ENCODE results near the gene WIPF1. TPM values are rescaled to one million over a fixed set of nuclear protein-coding genes. Genes with fewer than 3 reads are reported as not detected.

The WIPF1 gene
- total RNA-seq, 6 experiments from 2014 or later: 5.0 to 15.3 (median 7.1) TPM

GRCh38 chr2:174585657-174586252, 11.8 kb downstream of the WIPF1 start:
- H3K36me3 ChIP-seq: no peaks in the 10 kb centered on the region
- peak overlapping the region in 1 of 3 donors; percentile 22 for H3K27ac ChIP-seq
- no peaks in the 10 kb centered on the region for H3K27me3 ChIP-seq
- intact Hi-C loops (cut with DNase I): no loop called here
- TF ChIP-seq, protein P1, sequence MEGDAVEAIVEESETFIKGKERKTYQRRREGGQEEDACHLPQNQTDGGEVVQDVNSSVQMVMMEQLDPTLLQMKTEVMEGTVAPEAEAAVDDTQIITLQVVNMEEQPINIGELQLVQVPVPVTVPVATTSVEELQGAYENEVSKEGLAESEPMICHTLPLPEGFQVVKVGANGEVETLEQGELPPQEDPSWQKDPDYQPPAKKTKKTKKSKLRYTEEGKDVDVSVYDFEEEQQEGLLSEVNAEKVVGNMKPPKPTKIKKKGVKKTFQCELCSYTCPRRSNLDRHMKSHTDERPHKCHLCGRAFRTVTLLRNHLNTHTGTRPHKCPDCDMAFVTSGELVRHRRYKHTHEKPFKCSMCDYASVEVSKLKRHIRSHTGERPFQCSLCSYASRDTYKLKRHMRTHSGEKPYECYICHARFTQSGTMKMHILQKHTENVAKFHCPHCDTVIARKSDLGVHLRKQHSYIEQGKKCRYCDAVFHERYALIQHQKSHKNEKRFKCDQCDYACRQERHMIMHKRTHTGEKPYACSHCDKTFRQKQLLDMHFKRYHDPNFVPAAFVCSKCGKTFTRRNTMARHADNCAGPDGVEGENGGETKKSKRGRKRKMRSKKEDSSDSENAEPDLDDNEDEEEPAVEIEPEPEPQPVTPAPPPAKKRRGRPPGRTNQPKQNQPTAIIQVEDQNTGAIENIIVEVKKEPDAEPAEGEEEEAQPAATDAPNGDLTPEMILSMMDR (IDR thresholded peaks at IDR 0.05): no peak
- TF ChIP-seq POLR2A (IDR thresholded peaks at IDR 0.05): no peak
- ATAC-seq (peak in 1 of 4 donors; percentile 2), DNase-seq (no peak)
- 100% methylated on average over 1 of the region's 9 CpGs for WGBS (ENCODE audit: insufficient coverage, low coverage, low lambda C conversion rate, missing lambda C conversion rate)
- H3K9me3 ChIP-seq: no peaks in the 10 kb centered on the region
- no peak overlapping the region for H3K4me3 ChIP-seq
- H3K4me1 ChIP-seq: peaks cover 0 to 13% (median 6%) of the 10 kb centered on the region in 4 donors

- peak; percentile 43 to 82 (median 80) for DNase-seq
- Histone ChIP-seq H3K36me3 (no peaks in the 10 kb centered on the region), H3K4me1 (peaks cover 0 to 13% (median 6%) of the 10 kb centered on the region in 4 donors), H3K27me3 (no peaks in the 10 kb centered on the region), H3K9me3 (no peaks in the 10 kb centered on the region), H3K4me3 (no peak overlapping the region), H3K27ac (peak overlapping the region in 2 of 3 donors; percentile 56 to 57)
- intact Hi-C loops (cut with DNase I): no loop called here
- TF ChIP-seq, protein P1 (IDR thresholded peaks at IDR 0.05): no peak
- no peak for TF ChIP-seq POLR2A (IDR thresholded peaks at IDR 0.05)
- 27% methylated on average over 10 of the region's 10 CpGs for WGBS (ENCODE audit: insufficient coverage, low coverage, low lambda C conversion rate, missing lambda C conversion rate)
- ATAC-seq: peak; percentile 94 to 97 (median 95)
Measured at GRCh38 chr2:174585146-174585545, 12.5 kb downstream of the WIPF1 start.

DNA sequence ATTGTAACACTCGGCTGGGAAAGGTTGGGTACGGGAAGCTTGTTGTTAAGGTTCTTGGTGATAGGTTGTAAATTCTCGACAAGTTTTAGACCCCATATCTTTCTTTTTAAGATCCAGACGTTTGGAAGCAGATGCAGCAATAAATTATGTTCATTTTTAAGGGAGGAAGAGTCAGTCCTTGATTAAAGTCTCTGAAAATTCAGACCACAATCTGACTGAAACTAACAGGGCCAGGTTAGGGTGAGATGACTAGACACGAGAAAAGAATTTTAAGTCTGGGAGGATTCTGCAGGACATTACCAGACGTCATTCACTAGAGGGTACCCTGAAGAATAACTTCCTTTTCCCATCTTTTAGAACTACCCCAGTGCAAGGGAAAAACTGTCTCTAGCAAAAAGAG, 16.1 kb downstream of the WIPF1 start:
- ATAC-seq (no peak), DNase-seq (no peak)
- no peaks in the 10 kb centered on the region for H3K27me3 ChIP-seq
- intact Hi-C loops (cut with DNase I): no loop called here
- peaks cover 0 to 13% (median 6%) of the 10 kb centered on the region in 4 donors for H3K4me1 ChIP-seq
- H3K36me3 ChIP-seq: no peaks in the 10 kb centered on the region
- no peaks in the 10 kb centered on the region for H3K9me3 ChIP-seq
- TF ChIP-seq POLR2A (IDR thresholded peaks at IDR 0.05): no peak
- TF ChIP-seq, protein P1 (IDR thresholded peaks at IDR 0.05): no peak
- WGBS (ENCODE audit: insufficient coverage, low coverage, low lambda C conversion rate, missing lambda C conversion rate): 68% methylated on average over 6 of the region's 6 CpGs
- no peak overlapping the region for H3K4me3 ChIP-seq
- no peak overlapping the region for H3K27ac ChIP-seq

DNA sequence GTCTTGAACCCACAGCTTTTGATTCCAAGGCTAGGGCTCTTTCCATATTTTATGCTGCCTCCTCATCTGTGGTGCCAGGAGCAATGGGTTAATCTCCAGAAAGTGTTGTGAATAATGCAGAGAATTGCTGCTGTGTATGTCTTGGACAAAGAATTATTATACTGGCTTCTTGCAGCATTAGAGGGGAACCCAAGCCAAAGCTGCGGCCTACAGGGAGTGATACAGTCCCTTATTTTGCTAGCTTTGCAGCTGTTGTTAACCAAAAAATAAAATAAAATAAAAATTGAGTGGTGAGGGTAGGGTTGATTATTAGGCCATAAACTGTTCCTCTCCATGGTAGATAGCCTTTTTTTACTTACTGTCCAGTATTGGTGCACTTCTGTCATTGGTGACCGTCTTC, 16.7 kb downstream of the WIPF1 start:
- Histone ChIP-seq H3K36me3 (no peaks in the 10 kb centered on the region), H3K27ac (no peak overlapping the region)
- TF ChIP-seq, protein P1 (IDR thresholded peaks at IDR 0.05): no peak
- TF ChIP-seq POLR2A (IDR thresholded peaks at IDR 0.05): no peak

More for the DNA sequence above, 16.7 kb downstream of the WIPF1 start:
- Histone ChIP-seq H3K27me3 (no peaks in the 10 kb centered on the region), H3K9me3 (no peaks in the 10 kb centered on the region), H3K4me3 (no peak overlapping the region), H3K4me1 (peaks cover 0 to 12% (median 6%) of the 10 kb centered on the region in 4 donors)
- intact Hi-C loops (cut with DNase I): no loop called here
- WGBS (ENCODE audit: insufficient coverage, low coverage, low lambda C conversion rate, missing lambda C conversion rate): 100% methylated on average over 2 of the region's 2 CpGs
- DNase-seq (no peak), ATAC-seq (no peak)
